HepG2 (cell line): ENCODE data around the gene PLIN4. TPM values are rescaled to one million over a fixed set of nuclear protein-coding genes. Genes with fewer than 3 reads are reported as not detected.
A peak's percentile ranks its signal among the peaks of the same experiment; 100 is the strongest.

Experiments
- ATAC-seq: fragments of 200-7000 bp; cut with Tn5 transposase; 3 replicates; pipeline ENCODE4 v1.9.1; 2020; ENCODE audit warnings: mild to moderate bottlenecking, moderate library complexity
- Bru-seq: library from RNA; stranded (reverse); fragments of 400-500 nt; gene quantifications from one replicate; lab custom pipeline; 2021; lab: Mats Ljungman, UMichigan
- BruChase-seq, 2 experiments: library from RNA; stranded (reverse); fragments of 400-500 nt; gene quantifications; one replicate each; lab custom pipeline; 2021; lab: Mats Ljungman, UMichigan
- BruUV-seq: library from RNA; stranded (reverse); fragments of 400-500 nt; replicated peaks from 2 replicates; lab custom pipeline; 2021; lab: Mats Ljungman, UMichigan
- CTCF ChIA-PET: fragments of 300-600 bp; formaldehyde crosslinking; extraction: SDS; loops from one replicate; lab custom pipeline; 2021; ENCODE audit warnings: low total read pairs, inconsistent platforms, low intra/inter-chr PET ratio; lab: Yijun Ruan, JAX
- POLR2A ChIA-PET: fragments of 350-600 bp; sonication (Branson Sonifier 250); formaldehyde crosslinking; loops from one replicate; lab custom pipeline; 2020; ENCODE audit warnings: antibody characterized with exemption, inconsistent platforms; lab: Yijun Ruan, JAX
- DNase-seq: peaks from one replicate; pipeline ENCODE4 v3.0.0-alpha.2; 2015; ENCODE audit warnings: low spot score
- FAIRE-seq: peaks from 3 replicates; lab custom pipeline; 2011; peaks lifted over from hg19 to GRCh38; lab: Jason Lieb, UNC
- H2AFZ ChIP-seq: one replicate; pipeline ENCODE4 v1.6.1; 2011; ENCODE audit warnings: low read length, inconsistent platforms
- H3K27ac ChIP-seq: fragments of 300-600 bp; 3 replicates; pipeline ENCODE4 v1.8.0; 2011; ENCODE audit warnings: mixed run types, mild to moderate bottlenecking, mixed read lengths, low read length, inconsistent platforms; ENCODE audit not compliant: insufficient read depth; ENCODE audit errors: extremely low read length
- H3K27me3 ChIP-seq, 2 experiments: fragments of 200-600 bp in 1 of 2; 2 replicates in 1 of 2; 3 replicates in 1 of 2; pipeline versions ENCODE4 v1.6.0 to v1.8.0; 2011; ENCODE audit warnings: low read length in 2 of 2, mild to moderate bottlenecking in 2 of 2, moderate library complexity in 2 of 2, inconsistent platforms in 1 of 2; ENCODE audit not compliant: insufficient read depth in 2 of 2, control insufficient read depth in 1 of 2
- H3K36me3 ChIP-seq, 2 experiments: fragments of 200-600 bp in 1 of 2; replicated peaks in 1 of 2; 2 replicates in 1 of 2; 3 replicates in 1 of 2; pipeline versions ENCODE4 v1.5.1 to v1.8.0; 2011; ENCODE audit warnings: low read length in 2 of 2, inconsistent platforms in 1 of 2; ENCODE audit not compliant: insufficient read depth in 2 of 2, control insufficient read depth in 1 of 2
- H3K4me1 ChIP-seq: 2 replicates; pipeline ENCODE4 v1.5.1; 2012; ENCODE audit warnings: low read length, inconsistent platforms; ENCODE audit not compliant: insufficient read depth
- H3K4me2 ChIP-seq: 2 replicates; pipeline ENCODE4 v1.6.0; 2011; ENCODE audit warnings: low read depth, low read length, inconsistent platforms
- H3K4me3 ChIP-seq, 3 experiments: fragments of 200-600 bp in 1 of 3; sonication (generic), shearing (Covaris generic) in 1 of 3; replicated peaks in 1 of 3; 2 replicates each; pipeline ENCODE4 v1.5.1; 2011 to 2016; ENCODE audit warnings: low read length in 3 of 3, inconsistent platforms in 2 of 3, low read depth in 2 of 3, mild to moderate bottlenecking in 2 of 3, control low read depth in 1 of 3, mixed read lengths in 1 of 3; ENCODE audit not compliant: insufficient read depth in 1 of 3
- H3K79me2 ChIP-seq: one replicate; pipeline ENCODE4 v1.6.1; 2011; ENCODE audit warnings: low read length, inconsistent platforms; ENCODE audit not compliant: insufficient read depth
- H3K9ac ChIP-seq: 2 replicates; pipeline ENCODE4 v1.6.0; 2011; ENCODE audit warnings: mild to moderate bottlenecking, low read depth, low read length, inconsistent platforms; ENCODE audit not compliant: insufficient read depth
- H3K9me3 ChIP-seq: 2 replicates; pipeline ENCODE4 v1.5.1; 2012; ENCODE audit warnings: mild to moderate bottlenecking, low read length
- H4K20me1 ChIP-seq: 2 replicates; pipeline ENCODE4 v1.6.0; 2011; ENCODE audit warnings: inconsistent platforms, mild to moderate bottlenecking, low read length, moderate library complexity; ENCODE audit not compliant: insufficient read depth
- BRD4 ChIP-seq: sonication (generic); formaldehyde crosslinking; IDR thresholded peaks from 2 replicates; pipeline ENCODE4 v1.4.0; 2020; ENCODE audit warnings: missing genetic modification reagents
- ETV5 ChIP-seq: IDR thresholded peaks from 2 replicates; pipeline ENCODE4 v1.6.1; 2018; ENCODE audit warnings: missing biosample characterization, missing genetic modification reagents, inconsistent platforms, borderline replicate concordance
- MXI1 ChIP-seq: IDR thresholded peaks from 3 replicates; pipeline ENCODE4 v1.6.1; 2012; ENCODE audit warnings: low read depth, low read length, inconsistent platforms, borderline replicate concordance
- NFYC ChIP-seq: IDR thresholded peaks from 2 replicates; pipeline ENCODE4 v1.6.1; 2016; ENCODE audit warnings: missing genetic modification reagents, missing compliant biosample characterization
- RNF2 ChIP-seq: fragments of 450-650 bp; conservative IDR thresholded peaks from 2 replicates; pipeline ENCODE4 v1.6.1; 2016; ENCODE audit warnings: low read depth
- SYNCRIP ChIP-seq: fragments of 200-400 bp; formaldehyde crosslinking; IDR thresholded peaks from 2 replicates; pipeline ENCODE4 v1.6.1; 2018; ENCODE audit warnings: mild to moderate bottlenecking, low read depth, low read length; ENCODE audit not compliant: insufficient read depth
- ZBTB42 ChIP-seq: sonication (generic); formaldehyde crosslinking; IDR thresholded peaks from 2 replicates; pipeline ENCODE4 v1.5.0; 2020; ENCODE audit warnings: mild to moderate bottlenecking, missing genetic modification reagents
- ZFP36L1 ChIP-seq: sonication (generic); formaldehyde crosslinking; IDR thresholded peaks from 2 replicates; pipeline ENCODE4 v1.8.0; 2022; ENCODE audit warnings: mild to moderate bottlenecking, missing genetic modification reagents, moderate library complexity
- ZNF574 ChIP-seq: sonication (generic); formaldehyde crosslinking; IDR thresholded peaks from 2 replicates; pipeline ENCODE4 v1.4.0; 2020; ENCODE audit warnings: missing genetic modification reagents
- ZNF766 ChIP-seq: sonication (generic); formaldehyde crosslinking; IDR thresholded peaks from 2 replicates; pipeline ENCODE4 v1.5.0; 2020; ENCODE audit warnings: missing genetic modification reagents, borderline replicate concordance
- WGBS: methylation state at CpG from one replicate; pipeline ENCODE4 v1.1.6; 2017; ENCODE audit warnings: low lambda C conversion rate; 5-methylcytosine and 5-hydroxymethylcytosine counted together
- in situ Hi-C: cut with HindIII; loops from 2 replicates; pipeline ENCODE4 v1.10.0; 2017; ENCODE audit warnings: low pct_unique_long_range_greater_than_20kb; ENCODE audit not compliant: extremely low pct_ligation_motif_present
- intact Hi-C: fragments of 100-400 bp; cut with micrococcal nuclease; formaldehyde crosslinking; loops from one replicate; pipeline ENCODE4 v1.10.0; 2022; ENCODE audit not compliant: unreplicated experiment
- long read RNA-seq, 2 experiments: library from RNA in 1 of 2; library from polyadenylated mRNA in 1 of 2; stranded (forward) in 1 of 2; unstranded in 1 of 2; transcript quantifications; one replicate each; pipeline ENCODE4 v2.0.0, GENCODE V29; 2019 to 2022
- polyA minus RNA-seq, 3 experiments: library from RNA; depleted of rRNA, polyadenylated mRNA; stranded (reverse); fragments of >200 nt; gene quantifications; 2 replicates each; pipeline ENCODE4 v1.2.3, GENCODE V29; 2011; ENCODE audit warnings: low replicate concordance in 1 of 3
- polyA plus RNA-seq, 8 experiments: library from polyadenylated mRNA; depleted of rRNA in 3 of 8; stranded (reverse) in 7 of 8; unstranded in 1 of 8; fragments of >200 nt; fragmentation: Illumina TruSeq in 4 of 8; extraction: Trizol in 4 of 8; gene quantifications; 2 replicates each; pipeline versions ENCODE4 v1.2.1 to v1.2.3, GENCODE V29; 2011 to 2016; ENCODE audit warnings: low read depth in 4 of 8, missing spikeins in 1 of 8, mixed read lengths in 1 of 8; ENCODE audit not compliant: insufficient read depth in 1 of 8
- total RNA-seq, 5 experiments: library from RNA; depleted of rRNA; stranded (reverse); fragments of >200 nt; fragmentation: Illumina TruSeq; extraction: Trizol; gene quantifications; 2 replicates each; pipeline ENCODE4 v1.2.3, GENCODE V29; 2016; ENCODE audit warnings: low read depth in 1 of 5

The PLIN4 gene, protein sequence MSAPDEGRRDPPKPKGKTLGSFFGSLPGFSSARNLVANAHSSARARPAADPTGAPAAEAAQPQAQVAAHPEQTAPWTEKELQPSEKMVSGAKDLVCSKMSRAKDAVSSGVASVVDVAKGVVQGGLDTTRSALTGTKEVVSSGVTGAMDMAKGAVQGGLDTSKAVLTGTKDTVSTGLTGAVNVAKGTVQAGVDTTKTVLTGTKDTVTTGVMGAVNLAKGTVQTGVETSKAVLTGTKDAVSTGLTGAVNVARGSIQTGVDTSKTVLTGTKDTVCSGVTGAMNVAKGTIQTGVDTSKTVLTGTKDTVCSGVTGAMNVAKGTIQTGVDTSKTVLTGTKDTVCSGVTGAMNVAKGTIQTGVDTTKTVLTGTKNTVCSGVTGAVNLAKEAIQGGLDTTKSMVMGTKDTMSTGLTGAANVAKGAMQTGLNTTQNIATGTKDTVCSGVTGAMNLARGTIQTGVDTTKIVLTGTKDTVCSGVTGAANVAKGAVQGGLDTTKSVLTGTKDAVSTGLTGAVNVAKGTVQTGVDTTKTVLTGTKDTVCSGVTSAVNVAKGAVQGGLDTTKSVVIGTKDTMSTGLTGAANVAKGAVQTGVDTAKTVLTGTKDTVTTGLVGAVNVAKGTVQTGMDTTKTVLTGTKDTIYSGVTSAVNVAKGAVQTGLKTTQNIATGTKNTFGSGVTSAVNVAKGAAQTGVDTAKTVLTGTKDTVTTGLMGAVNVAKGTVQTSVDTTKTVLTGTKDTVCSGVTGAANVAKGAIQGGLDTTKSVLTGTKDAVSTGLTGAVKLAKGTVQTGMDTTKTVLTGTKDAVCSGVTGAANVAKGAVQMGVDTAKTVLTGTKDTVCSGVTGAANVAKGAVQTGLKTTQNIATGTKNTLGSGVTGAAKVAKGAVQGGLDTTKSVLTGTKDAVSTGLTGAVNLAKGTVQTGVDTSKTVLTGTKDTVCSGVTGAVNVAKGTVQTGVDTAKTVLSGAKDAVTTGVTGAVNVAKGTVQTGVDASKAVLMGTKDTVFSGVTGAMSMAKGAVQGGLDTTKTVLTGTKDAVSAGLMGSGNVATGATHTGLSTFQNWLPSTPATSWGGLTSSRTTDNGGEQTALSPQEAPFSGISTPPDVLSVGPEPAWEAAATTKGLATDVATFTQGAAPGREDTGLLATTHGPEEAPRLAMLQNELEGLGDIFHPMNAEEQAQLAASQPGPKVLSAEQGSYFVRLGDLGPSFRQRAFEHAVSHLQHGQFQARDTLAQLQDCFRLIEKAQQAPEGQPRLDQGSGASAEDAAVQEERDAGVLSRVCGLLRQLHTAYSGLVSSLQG (N-terminal part only)
- total RNA-seq (2016; rRNA removed; fragmentation: Illumina TruSeq; extraction: Trizol) = 0.80 and 1.3 TPM in 2 replicates
- total RNA-seq (2016; cell fraction: cytosol; rRNA removed; fragmentation: Illumina TruSeq; extraction: Trizol; ENCODE audit: low read depth) = 1.2 and 1.4 TPM in 2 replicates
- 0.68 and 1.3 TPM in 2 replicates for total RNA-seq (2016; cell fraction: insoluble cytoplasmic fraction; rRNA removed; fragmentation: Illumina TruSeq; extraction: Trizol)
- 0.12 and 0.21 TPM in 2 replicates for total RNA-seq (2016; cell fraction: membrane; rRNA removed; fragmentation: Illumina TruSeq; extraction: Trizol)
- 1.0 and 1.1 TPM in 2 replicates for total RNA-seq (2016; cell fraction: nucleus; rRNA removed; fragmentation: Illumina TruSeq; extraction: Trizol)
- polyA plus RNA-seq (2011; rRNA removed) = 1.1 and 1.9 TPM in 2 replicates
- polyA plus RNA-seq (2011; cell fraction: cytosol; rRNA removed) = 0.72 and 0.76 TPM in 2 replicates
- polyA plus RNA-seq (2011; cell fraction: nucleus; rRNA removed) = 12.5 and 14.8 TPM in 2 replicates
- polyA plus RNA-seq (2012) = 0.82 and 1.4 TPM in 2 replicates
- 1.2 and 1.5 TPM in 2 replicates for polyA plus RNA-seq (2016; cell fraction: cytosol; fragmentation: Illumina TruSeq; extraction: Trizol; ENCODE audit: low read depth)
- 0.48 and 0.53 TPM in 2 replicates for polyA plus RNA-seq (2016; cell fraction: insoluble cytoplasmic fraction; fragmentation: Illumina TruSeq; extraction: Trizol; ENCODE audit: low read depth)
- 0.08 and 0.13 TPM in 2 replicates for polyA plus RNA-seq (2016; cell fraction: membrane; fragmentation: Illumina TruSeq; extraction: Trizol; ENCODE audit: low read depth)
- 2.9 and 3.1 TPM in 2 replicates for polyA plus RNA-seq (2016; cell fraction: nucleus; fragmentation: Illumina TruSeq; extraction: Trizol; ENCODE audit: insufficient read depth, low read depth)
- polyA minus RNA-seq (2011; rRNA and poly(A)+ RNA removed; ENCODE audit: low replicate concordance) = 0.19 and 0.78 TPM in 2 replicates
- polyA minus RNA-seq (2011; cell fraction: cytosol; rRNA and poly(A)+ RNA removed) = 1.1 and 1.3 TPM in 2 replicates
- polyA minus RNA-seq (2011; cell fraction: nucleus; rRNA and poly(A)+ RNA removed) = 1.0 and 1.6 TPM in 2 replicates
- percentile 35 among the genes with signal in this experiment for Bru-seq, nascent RNA
- BruChase-seq, experiment 1, labeled RNA remaining after a 6-hour chase = percentile 58 among the genes with signal in this experiment
- percentile 46 among the genes with signal in this experiment for BruChase-seq, experiment 2, labeled RNA remaining after a 2-hour chase
- long read RNA-seq, experiment 1 = 0 reads
- long read RNA-seq, experiment 2, partial matches to known transcripts = 2 of 7 reads
- long read RNA-seq, experiment 2, other reads (novel, unspliced or antisense) = 5 of 7 reads

- Histone ChIP-seq H3K27me3 (no peaks in the 10 kb centered on the region), H3K4me3 (peak within 1 kb of the TSS in 2 of 3 experiments; percentile 41 to 52; a peak in 5 of 6 replicates), H2AFZ (peak within 1 kb of the TSS; percentile 18), H3K4me1 (peaks cover 63% of the 10 kb centered on the region), H3K4me2 (peak within 1 kb of the TSS; percentile 60), H3K36me3 (no peaks in the 10 kb centered on the region), H3K79me2 (no peaks in the 10 kb centered on the region), H3K27ac (peak within 1 kb of the TSS; percentile 48), H3K9me3 (no peaks in the 10 kb centered on the region), H4K20me1 (no peaks in the 10 kb centered on the region), H3K9ac (peak within 1 kb of the TSS; percentile 53)
- DNase-seq (peak; percentile 66), FAIRE-seq (no peak), ATAC-seq (peak; percentile 86)
- ChIA-PET POLR2A (interaction anchor here (0.8 to 1.9 kb wide), 7 partner anchors 9 to 104 kb away, joined by 3 to 9 read pairs (median 5); partner anchors contain the start of genes HDGFL2, LRG1 and PLIN5), CTCF (no interaction called here)
- WGBS = 71% methylated on average over 16 of the region's 34 CpGs
- no TSS peak for BruUV-seq
- intact Hi-C loops (no loop called here), in situ Hi-C loops (no loop called here)
- 0 out of 2 replicates have a peak, but pooled peaks have one; percentile 20 for TF ChIP-seq NFYC
- peak; percentile 27; the same call in 1 of the 2 replicates for TF ChIP-seq BRD4
- TF ChIP-seq ZFP36L1 = 0 out of 2 replicates have a peak, but pooled peaks have one; percentile 61
- peak; percentile 61; the same call in 1 of the 2 replicates for TF ChIP-seq RNF2
- no peak for TF ChIP-seq ZNF766 (CRISPR knock-in tag)
- TF ChIP-seq ZNF574 (CRISPR knock-in tag) = peak; percentile 29; the same call in 1 of the 2 replicates
- TF ChIP-seq ETV5 (CRISPR knock-in tag) = peak; percentile 20; the same call in 1 of the 2 replicates
- TF ChIP-seq SYNCRIP = no peak
- peak; percentile 56; the same call in 1 of the 2 replicates for TF ChIP-seq ZBTB42 (CRISPR knock-in tag)
- peak; percentile 55; the same call in 1 of the 3 replicates for TF ChIP-seq MXI1
Measured at GRCh38 chr19:4518345-4519171, at the start of gene PLIN4. TSS of gene PLIN4 (minus strand) at chr19:4518486. CDS start at chr19:4518272, 214 bp downstream.
